GM12878 (cell line): ENCODE results near the gene CREB5. TPM values are rescaled to one million over a fixed set of nuclear protein-coding genes. Genes with fewer than 3 reads are reported as not detected.

Source experiments
- BMI1 ChIP-seq: fragments of 450-650 bp; IDR thresholded peaks from 2 replicates; pipeline ENCODE4 v1.6.1; 2016; ENCODE audit warnings: mild to moderate bottlenecking, moderate library complexity, borderline replicate concordance
- E2F8 ChIP-seq: fragments of 450-650 bp; IDR thresholded peaks from 2 replicates; pipeline ENCODE4 v1.6.1; 2018; ENCODE audit warnings: mild to moderate bottlenecking, low read depth, moderate library complexity; ENCODE audit not compliant: partially characterized antibody
- GATAD2B ChIP-seq: fragments of 450-650 bp; conservative IDR thresholded peaks from 2 replicates; pipeline ENCODE4 v1.6.1; 2017; ENCODE audit warnings: low read depth, mild to moderate bottlenecking, moderate library complexity
- HDAC6 ChIP-seq: fragments of 200-600 bp; sonication (generic); IDR thresholded peaks from one replicate; pipeline ENCODE4 v1.8.0; 2017; ENCODE audit warnings: antibody characterized with exemption; ENCODE audit not compliant: unreplicated experiment
- KAT2A ChIP-seq: conservative IDR thresholded peaks from 2 replicates; pipeline ENCODE4 v1.6.1; 2011; ENCODE audit warnings: low read depth, low read length; ENCODE audit not compliant: control insufficient read depth
- MTA2 ChIP-seq: fragments of 450-650 bp; IDR thresholded peaks from 2 replicates; pipeline ENCODE4 v1.6.1; 2016; ENCODE audit warnings: low read depth, mild to moderate bottlenecking, moderate library complexity
- SREBF1 ChIP-seq: IDR thresholded peaks from 2 replicates; pipeline ENCODE4 v1.6.1; 2012; ENCODE audit warnings: mild to moderate bottlenecking, low read length
- SUPT20H ChIP-seq: IDR thresholded peaks from 2 replicates; pipeline ENCODE4 v1.6.1; 2011; ENCODE audit warnings: low read depth, mild to moderate bottlenecking, low read length, moderate library complexity, borderline replicate concordance; ENCODE audit not compliant: control insufficient read depth
- polyA plus RNA-seq, 11 experiments: library from polyadenylated mRNA; depleted of rRNA in 4 of 11; unstranded in 6 of 11; stranded (reverse) in 5 of 11; fragments of >200 nt; fragmentation: Nextera tagmentation in 4 of 11; fragmentation: Illumina TruSeq in 1 of 11; extraction: Ambion mirVana in 4 of 11; extraction: Trizol in 1 of 11; gene quantifications; 1 replicate in 1 of 11; 2 replicates in 10 of 11; pipeline versions ENCODE4 v1.2.1 to v1.2.3, GENCODE V29; 2011 to 2016; ENCODE audit warnings: inconsistent platforms in 2 of 11, missing spikeins in 2 of 11, low read depth in 1 of 11
- total RNA-seq, 4 experiments: library from RNA; depleted of rRNA in 3 of 4; stranded (reverse); fragments of >200 nt in 3 of 4; fragmentation: Illumina TruSeq in 1 of 4; extraction: Trizol in 1 of 4; gene quantifications; 2 replicates each; pipeline versions ENCODE4 v1.2.1 to v1.2.3, GENCODE V29; 2013 to 2021
- TF ChIP-seq, protein P1 (sequence below): IDR thresholded peaks from 2 replicates; pipeline ENCODE4 v1.6.1; 2012; ENCODE audit warnings: low read length, inconsistent platforms

Gene CREB5
- total and polyA plus RNA-seq, 10 of the 15 experiments (the other 5 are each of a cell fraction or from before 2014, with no cell fraction given): 12.9 to 74.1 (median 53.0) TPM

DNA sequence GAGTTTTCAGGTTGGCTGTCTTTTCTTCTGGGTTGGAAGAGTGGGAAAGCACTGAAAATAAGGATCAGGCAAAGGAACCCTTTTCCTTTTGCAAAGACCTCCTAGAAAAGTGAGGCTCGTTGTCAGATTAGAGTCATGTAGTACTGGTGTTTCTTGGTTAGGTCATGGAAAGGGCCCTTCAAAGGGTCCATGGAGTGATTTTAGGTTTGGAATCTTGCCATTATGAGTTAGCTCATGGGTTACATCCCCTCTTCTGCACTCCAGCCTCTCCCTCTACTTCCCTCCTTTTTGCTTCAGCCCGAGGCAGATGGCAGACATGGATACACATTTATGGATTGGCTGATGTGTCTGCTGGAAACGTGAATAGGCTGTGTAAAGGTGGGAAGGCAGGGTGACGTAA, 47.0 kb downstream of the CREB5 start (continued):
- TF ChIP-seq BMI1 (no peak), E2F8 (no peak), GATAD2B (no peak), MTA2 (no peak), KAT2A (no peak), SUPT20H (no peak), SREBF1 (no peak), HDAC6 (no peak)
- TF ChIP-seq, protein P1, sequence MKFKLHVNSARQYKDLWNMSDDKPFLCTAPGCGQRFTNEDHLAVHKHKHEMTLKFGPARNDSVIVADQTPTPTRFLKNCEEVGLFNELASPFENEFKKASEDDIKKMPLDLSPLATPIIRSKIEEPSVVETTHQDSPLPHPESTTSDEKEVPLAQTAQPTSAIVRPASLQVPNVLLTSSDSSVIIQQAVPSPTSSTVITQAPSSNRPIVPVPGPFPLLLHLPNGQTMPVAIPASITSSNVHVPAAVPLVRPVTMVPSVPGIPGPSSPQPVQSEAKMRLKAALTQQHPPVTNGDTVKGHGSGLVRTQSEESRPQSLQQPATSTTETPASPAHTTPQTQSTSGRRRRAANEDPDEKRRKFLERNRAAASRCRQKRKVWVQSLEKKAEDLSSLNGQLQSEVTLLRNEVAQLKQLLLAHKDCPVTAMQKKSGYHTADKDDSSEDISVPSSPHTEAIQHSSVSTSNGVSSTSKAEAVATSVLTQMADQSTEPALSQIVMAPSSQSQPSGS: no peak
- TF ChIP-seq, all 136 proteins: peak for 0
